ENCODE data around the gene ATP8B4.
"Not testable (repeated sequence)": the region's sequence is repeated elsewhere in the genome, so short reads cannot be mapped to it uniquely, and the experiment has no call there.

The ATP8B4 gene

DNA sequence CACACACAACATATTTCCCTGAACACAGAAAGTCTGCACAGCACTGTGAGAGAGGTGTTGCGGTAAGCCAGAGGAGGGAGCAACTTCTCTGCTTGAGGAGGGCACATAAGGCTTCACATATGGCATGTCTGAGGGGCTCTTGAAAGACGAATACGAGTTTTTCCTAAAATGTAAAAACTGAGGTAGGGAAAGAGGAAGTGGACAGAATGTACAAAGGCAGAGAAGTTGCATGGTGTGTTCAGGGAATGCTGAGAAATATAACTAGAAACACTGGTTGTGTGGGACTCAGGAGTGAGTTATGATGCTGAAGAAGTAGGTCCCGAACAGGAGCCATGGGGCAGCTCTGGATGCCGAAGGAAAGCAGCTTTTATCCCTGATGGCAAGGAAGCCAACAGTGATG, 22.8 kb upstream of the ATP8B4 start:
- no peak for DNase-seq (ENCODE audit: extremely low read depth in 1 of 2, low read depth in 1 of 2)

DNA sequence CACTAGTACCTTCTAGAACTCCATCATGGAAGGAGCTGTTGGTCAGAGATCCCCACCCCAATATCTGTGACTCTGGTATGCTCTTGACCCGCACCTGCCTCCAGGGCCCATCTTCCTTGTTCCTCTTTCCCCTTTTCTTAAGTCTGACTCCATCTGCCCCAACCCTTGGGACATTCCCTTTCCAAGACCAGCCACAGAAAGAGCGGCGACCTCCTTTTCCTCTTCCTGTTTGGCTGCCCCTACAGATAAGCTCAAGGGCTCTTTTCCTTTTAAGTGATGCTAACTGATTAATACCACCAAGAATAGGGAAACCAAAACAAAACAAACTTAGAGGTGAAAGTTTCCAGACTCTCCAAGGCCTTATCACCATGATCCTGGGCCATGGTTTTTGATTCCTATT, 21.9 kb upstream of the ATP8B4 start:
- DNase-seq (ENCODE audit: extremely low read depth in 1 of 2, low read depth in 1 of 2) = no peak

DNA sequence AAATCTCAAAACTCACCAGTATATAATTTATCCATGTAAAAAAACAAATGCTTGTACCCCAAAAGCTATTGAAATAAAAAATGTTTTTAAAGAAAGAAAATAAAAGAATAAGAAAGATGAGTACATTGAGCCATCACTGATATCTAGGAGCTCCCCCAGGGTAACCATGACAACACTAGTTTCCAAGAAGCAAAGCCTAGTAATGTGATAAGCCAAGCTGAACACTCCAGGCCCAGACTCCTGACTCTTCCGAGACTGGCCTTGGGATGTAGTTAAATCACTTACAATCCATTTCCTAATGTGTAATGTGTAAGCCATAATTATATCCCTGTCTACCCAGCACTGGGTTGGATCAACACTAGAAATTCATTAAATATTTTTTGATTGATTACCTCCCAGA, 21.1 kb upstream of the ATP8B4 start:
- no peak for DNase-seq (ENCODE audit: extremely low read depth in 1 of 2, low read depth in 1 of 2)

DNA sequence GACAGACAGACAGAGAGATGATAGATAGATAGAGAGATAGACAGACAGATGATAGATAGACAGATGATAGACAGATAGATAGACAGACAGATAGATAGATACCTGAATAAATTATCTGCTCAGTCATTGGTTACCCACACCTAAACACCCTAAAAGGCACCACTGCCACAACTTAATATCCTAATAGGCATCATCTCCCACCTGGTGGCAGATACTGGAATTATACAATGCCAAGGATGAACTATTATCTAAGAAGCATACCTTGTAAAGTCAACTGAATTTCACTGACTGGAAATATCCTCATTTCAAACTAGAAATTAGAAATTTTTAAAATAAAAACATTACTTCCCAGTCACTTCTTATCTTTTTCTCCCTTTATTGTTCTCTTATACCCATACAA, 19.4 kb upstream of the ATP8B4 start:
- no peak for DNase-seq (ENCODE audit: extremely low read depth in 1 of 2, low read depth in 1 of 2)

DNA sequence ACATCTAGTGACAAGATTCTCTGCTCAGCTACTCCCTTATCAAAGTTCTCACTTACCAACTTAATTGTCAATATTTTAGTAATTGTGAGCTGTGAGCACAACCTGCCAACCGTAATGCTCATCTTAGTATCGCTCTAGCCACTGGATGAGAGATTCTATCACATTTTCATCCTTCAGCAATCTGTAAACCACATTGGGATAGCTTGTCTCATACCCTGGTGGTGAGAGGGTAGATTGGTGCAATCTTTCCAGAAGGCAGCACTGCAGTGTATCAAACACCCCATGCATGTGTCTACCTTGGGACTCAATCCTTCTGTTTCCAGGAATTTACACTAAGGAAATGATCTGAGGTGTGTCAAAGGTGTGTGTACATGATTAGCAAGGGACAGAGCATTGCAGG, 18.9 kb upstream of the ATP8B4 start:
- DNase-seq (ENCODE audit: extremely low read depth in 1 of 2, low read depth in 1 of 2) = no peak

DNA sequence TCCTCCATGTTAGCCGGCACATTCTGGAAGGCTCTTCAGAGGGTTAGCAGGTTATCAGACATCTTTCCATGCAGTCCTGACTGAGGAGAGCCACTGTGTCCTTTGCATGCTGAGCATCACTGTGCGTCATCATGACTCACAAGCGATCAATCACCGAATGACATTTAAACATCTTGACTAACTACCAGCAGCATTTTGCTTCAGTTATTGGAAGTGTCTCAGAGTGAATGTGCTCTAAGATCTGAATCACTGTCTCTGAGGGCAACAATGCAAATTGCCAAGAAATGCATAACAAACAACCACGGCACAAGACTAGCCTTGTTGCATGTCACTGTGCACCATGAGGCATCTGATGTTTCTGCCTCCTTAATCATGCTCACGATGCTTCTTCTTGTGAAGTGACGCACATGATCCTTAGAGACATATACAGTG, 18.3 kb upstream of the ATP8B4 start:
- DNase-seq (ENCODE audit: extremely low read depth in 1 of 2, low read depth in 1 of 2) = no peak

DNA sequence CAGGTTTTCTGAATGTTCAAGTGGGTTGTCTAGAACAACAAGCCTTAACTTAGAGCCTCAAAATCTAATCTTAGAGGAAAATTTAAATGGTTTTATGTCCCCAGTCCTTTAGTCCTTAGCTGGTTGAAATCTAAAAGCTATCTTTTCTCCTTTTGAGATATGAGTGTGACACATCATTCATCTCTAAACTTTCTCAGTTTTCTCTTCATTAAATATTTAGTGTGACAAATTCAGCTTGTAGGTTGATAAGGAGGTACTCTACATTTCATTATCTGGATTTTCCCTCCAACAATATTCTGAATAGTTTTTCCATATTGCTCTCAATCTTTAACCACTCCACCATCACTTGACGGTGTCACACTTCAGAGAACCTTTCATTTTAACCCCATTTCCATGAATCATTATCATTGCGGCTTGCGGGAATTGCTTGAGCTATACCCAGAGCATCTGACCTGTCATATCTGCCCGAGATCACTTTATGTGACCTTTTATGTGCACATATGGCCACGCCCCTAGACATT, 16.1 kb upstream of the ATP8B4 start:
- DNase-seq (ENCODE audit: extremely low read depth in 1 of 2, low read depth in 1 of 2) = no peak

DNA sequence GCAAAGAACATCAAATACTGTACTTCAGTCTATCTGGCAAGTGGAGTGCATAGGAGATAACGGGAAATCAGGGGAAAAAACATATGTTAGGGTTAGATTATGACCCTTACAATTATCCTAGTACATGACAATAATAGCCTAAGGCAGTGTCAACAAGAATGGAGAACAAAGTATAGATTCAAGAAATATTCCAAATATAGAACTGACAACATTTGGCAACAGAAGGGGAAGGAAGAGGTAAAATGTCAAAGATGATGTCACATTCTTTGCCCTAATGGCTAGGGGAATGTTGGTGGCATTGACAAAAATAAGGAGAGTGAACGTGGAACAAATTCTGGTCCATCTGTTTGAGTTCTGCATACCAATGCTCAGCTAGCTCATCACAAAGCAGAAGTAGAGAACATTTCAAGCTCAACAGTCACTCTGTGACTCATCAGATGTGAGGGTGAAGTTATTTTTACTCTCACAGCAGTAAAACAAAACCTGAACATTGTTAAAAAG, 15.5 kb upstream of the ATP8B4 start:
- no peak for DNase-seq (ENCODE audit: extremely low read depth in 1 of 2, low read depth in 1 of 2)

DNA sequence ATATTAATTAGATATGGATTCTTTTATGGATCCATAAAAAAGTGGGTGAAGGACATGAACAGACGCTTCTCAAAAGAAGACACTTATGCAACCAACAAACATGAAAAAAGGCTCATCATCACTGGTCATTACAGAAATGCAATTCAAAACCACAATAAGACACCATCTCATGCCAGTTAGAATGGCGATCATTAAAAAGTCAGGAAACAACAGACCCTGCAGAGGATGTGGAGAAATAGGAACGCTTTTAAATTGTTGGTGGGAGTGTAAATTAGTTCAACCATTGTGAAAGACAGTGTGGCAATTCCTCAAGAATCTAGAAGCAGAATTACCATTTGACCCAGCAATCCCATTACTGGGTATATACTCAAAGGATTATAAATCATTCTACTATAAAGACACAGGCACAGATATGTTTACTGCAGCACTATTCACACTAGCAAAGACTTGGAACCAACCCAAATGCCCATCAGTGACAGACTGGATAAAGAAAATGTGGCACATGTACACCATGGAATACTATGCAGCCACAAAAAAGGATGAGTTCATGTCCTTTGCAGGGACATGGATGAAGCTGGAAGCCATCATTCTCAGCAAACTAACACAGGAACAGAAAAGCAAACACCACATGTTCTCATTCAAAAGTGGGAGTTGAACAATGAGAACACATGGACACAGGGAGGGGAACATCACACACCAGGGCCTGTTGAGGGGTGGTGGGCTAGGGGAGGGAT, 13.4 kb upstream of the ATP8B4 start:
- not testable (repeated sequence) for DNase-seq (ENCODE audit: extremely low read depth in 1 of 2, low read depth in 1 of 2)

DNA sequence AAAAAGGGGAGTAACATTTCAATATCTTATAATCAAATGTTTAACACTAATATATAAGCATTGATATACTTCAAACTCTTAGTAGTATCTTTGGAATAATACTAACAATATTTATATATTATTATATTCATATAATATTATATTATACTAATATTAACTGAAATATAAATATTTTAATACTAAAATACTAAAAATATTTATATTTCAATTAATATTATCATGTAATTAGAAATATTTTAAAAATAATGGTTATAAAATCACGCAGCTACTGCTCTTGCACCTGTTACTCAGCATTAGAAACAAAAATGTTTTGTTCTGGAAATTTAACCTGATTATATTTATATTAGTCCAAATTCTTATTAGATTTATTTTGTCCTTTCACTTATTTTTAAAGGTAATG, 12.6 kb upstream of the ATP8B4 start:
- DNase-seq (ENCODE audit: extremely low read depth in 1 of 2, low read depth in 1 of 2) = no peak

DNA sequence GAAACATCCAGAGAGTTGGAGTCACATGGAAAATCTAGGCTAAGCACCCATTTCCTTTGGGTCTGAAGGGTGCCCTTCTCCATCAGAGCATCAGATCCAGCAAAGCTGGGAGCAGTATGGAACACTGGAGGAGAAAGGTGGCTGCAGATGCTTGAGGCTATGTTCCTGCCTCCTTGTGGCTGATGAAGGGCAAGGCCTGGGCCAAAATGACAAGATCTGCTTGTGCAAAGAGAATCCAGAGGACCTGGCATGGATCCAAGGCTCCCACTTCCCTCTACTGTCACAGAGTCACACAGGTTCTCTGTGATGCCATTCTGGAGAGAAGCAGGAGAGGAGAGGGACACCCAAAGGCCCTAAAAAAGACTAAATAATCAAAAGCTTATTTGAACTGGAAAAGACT, 9.2 kb upstream of the ATP8B4 start:
- DNase-seq (ENCODE audit: extremely low read depth in 1 of 2, low read depth in 1 of 2) = no peak

DNA sequence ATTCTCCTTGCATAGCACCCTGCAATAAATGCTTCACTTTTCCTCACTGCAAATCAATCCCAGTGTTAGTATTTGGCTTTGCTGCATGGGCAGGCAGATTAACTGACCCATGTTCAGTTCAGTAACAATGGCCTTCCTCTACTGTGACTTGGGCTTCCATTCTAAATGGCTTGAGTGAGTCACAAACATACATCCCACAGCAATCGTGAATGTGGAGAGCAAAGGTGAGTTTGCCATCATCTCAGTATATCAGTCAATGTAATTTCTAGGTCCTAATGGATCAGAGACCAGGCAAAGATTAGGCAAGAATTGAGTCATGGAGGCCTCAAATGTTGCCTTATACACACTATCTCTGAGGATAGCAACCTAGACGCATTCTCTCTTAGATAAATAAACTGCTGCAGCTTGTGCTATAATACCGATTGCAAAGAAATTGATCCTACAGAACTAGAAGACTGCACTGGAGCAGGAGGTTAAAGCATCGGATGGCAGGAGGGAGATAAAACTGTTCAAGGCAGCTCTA, 8.3 kb upstream of the ATP8B4 start:
- DNase-seq (ENCODE audit: extremely low read depth in 1 of 2, low read depth in 1 of 2) = no peak

DNA sequence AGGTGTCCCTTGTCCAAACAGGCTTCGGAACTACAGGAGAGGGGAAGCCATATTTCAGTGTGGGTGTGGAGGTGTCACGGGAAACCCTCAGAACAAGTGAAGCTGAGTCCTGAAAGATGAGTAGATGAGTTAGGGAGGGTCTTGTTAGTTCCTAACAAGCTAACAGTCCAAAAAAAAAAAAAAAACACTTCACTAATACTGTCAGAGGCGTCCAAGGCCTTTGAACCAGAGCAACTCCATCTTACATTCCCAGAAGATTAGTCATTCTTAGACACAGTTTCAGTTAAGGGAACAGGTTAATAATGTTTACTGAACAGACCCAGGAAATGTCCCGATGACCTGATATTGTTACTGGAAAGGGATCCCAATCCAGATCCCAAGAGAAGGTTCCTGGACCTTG, 7.0 kb upstream of the ATP8B4 start:
- DNase-seq (ENCODE audit: extremely low read depth in 1 of 2, low read depth in 1 of 2) = no peak

DNA sequence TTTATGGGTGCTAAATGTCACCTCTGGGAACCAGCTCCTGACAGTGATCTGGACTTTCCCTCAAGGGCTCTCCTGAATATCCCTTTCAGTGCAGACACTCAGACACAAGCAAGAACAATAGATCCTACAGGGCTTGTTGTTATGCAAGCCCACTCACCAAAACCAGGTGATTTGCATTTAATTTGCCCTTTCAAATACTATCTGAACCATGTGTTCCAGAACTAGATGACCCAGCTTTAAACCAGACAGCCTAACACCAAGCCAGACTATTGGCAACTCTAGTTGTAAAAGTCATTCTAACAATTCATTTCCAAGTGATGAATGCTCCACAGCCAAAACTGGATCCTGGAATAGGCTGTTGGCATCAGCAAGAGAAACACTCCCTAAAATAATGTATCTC, 5.6 kb upstream of the ATP8B4 start:
- no peak for DNase-seq (ENCODE audit: extremely low read depth in 1 of 2, low read depth in 1 of 2)

DNA sequence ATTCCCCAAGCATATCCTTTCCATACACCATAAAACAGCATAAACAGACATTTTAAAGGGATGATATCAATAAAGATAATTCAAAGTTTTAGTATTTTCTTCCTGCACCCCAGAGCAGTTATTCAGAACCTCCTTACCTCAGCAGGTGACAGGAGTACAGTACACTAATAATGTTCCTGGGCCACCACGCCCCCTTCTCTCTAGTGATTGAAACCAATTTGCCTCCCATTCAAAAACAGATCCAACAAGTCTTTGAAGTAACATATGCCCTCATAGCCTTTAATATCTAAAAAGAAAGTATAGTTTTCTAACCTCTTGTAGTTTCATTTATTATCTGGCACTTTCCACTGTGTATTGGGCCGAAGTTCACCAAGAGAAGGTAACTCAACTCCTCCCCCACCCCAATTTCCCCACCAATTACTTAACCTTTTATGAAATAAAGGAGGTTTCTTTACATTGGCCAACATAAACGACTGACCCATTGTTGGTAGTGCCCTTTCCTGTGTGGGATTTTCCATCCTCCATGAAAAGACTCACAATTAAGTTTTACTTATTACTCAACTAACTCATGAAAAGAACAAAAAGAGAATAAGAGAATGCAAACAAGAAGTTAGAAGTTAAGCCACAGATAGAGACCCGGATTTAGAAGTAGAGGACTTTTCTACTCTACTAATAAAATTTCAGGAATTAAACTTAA, 5.0 kb upstream of the ATP8B4 start:
- no peak for DNase-seq (ENCODE audit: extremely low read depth in 1 of 2, low read depth in 1 of 2)

DNA sequence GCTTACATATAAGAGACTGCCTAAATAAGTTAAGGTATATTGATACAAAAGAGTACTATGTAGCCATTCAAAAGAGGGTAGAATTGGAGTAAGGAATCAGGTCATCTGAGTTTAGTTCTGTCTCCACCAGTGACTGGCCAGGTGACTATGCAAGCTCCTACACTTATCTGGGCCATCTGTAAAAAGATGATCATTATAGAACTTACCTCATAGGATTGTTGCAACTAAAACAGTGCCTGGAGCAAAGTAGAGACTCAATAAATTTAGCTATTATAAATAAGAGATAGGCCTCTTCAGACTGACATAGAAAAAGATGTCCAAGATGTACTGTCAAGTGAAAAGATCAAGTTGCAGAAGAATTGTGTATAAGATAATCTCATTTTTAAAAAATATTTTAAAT, 1.7 kb upstream of the ATP8B4 start:
- no peak for DNase-seq (ENCODE audit: extremely low read depth in 1 of 2, low read depth in 1 of 2)

DNA sequence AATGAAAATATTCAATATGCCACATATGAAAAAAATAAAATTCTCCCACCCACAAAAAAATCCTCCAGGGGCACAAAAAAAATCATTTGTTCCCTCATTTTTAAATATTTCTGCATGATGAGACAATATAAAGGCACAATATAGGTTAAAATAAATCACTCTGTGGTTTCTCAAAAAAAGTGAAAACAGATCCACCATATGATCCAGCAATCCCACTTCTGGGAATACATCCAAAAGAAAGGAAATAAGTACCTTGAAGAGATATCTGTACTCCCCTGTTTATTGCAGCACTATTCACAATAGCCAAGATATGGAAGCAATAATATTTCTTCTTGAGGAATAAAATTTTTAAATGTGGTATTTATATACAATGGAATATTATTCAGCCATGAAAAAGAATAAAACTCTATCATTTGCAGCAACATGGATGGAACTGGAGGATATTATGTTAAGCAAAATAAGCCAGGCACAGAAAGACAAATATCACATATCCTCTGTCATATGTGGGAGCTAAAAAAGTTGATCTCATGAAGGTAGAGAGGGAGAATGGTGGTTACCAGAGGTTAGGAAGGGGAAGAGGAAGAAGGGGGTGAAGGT, 1.5 kb downstream of the ATP8B4 start:
- no peak for DNase-seq (ENCODE audit: extremely low read depth in 1 of 2, low read depth in 1 of 2)

DNA sequence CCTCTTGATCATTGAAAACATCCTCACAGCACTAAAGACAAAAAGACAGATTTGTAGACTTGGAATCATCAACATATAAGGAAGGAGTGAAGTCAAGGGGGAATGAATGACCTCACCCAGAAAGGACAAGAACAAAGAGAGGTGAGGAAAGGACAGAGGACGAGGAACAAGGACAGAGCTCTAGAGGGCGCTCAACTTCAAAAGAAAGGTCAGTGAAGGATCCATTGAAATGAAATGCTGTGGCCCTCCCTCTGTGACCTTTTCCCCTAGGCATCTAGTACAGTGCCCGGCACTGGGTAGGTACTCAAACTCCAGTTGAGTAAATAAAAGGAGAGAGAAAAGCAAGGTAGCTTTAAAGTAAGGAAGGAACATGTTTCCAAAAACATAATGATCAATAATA, 2.6 kb downstream of the ATP8B4 start:
- DNase-seq (ENCODE audit: extremely low read depth in 1 of 2, low read depth in 1 of 2) = no peak

DNA sequence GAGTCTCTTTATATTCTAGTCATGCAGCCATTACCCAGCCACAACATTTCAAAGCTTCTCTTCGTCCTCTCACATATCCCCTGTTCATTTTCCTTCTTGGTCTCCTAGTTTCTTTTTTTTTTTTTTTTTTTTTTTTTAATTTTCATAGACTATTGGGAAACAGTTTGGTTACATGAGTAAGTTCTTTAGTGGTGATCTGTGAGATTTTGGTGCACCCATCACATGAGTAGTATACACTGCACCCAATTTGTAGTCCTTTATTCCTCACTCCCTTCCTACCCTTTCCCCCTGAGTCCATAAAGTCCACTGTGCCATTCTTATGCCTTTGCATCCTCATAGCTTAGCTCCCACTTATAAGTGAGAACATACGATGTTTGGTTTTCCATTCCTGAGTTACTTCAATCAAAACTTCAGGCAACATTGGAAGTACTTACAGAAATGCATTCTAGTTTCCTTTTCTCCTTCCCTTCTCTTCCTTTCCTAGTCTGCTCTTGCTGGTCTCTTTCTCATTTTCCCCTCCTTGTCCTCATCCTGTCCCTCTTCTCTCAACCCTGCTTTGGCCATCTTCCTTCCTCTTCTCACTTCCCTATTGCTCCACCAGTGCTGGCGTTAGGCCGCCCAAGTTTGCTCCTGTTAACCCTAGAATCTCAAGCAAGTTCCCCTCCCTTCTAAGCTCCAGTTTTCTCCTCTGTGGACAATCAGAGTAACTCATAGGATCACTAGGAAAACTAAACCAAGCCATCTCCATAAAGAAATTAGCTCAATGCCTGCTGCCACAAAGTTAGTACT, 4.8 kb downstream of the ATP8B4 start:
- no peak for DNase-seq (ENCODE audit: extremely low read depth in 1 of 2, low read depth in 1 of 2)

DNA sequence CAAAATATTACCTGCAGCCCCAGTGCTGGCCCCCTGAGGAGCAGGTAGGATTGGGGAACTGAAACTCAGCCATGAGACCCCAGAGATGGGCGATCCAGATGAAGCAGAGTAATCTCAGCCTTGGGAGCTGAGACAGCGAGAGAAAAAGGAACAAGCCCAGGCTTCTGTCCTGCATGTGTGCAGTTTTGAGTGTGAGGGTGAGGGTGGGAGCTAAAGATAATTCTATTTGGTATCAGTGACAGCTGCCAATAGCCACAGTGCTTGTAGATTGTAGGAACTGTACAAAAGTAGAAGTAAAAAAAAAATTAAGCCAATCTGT, 5.9 kb downstream of the ATP8B4 start:
- DNase-seq (ENCODE audit: extremely low read depth in 1 of 2, low read depth in 1 of 2) = no peak

Measured in activated CD8-positive, alpha-beta memory T cell treated with anti-CD3 and anti-CD28 coated beads for 1 hour (primary cell).